Fibroblast of skin of scalp (primary cell): ENCODE measurements around the gene CD34.

ENCODE experiments used
- DNase-seq: peaks from one replicate; pipeline ENCODE4 v3.0.0-alpha.2; 2013

Gene CD34

GRCh38 chr1:207872621-207873020, 38.3 kb downstream of the CD34 start:
- DNase-seq, result no peak

GRCh38 chr1:207871117-207871649, 39.7 kb downstream of the CD34 start:
- DNase-seq, result no peak

- no peak for DNase-seq
These were observed 40.5 kb downstream of the CD34 start for GRCh38 chr1:207870306-207871031.

GRCh38 chr1:207869859-207870258, 41.1 kb downstream of the CD34 start:
- DNase-seq, result no peak

- peak; percentile 76 for DNase-seq
These were observed 41.9 kb downstream of the CD34 start for GRCh38 chr1:207868774-207869721.

GRCh38 chr1:207868251-207868773, 42.6 kb downstream of the CD34 start:
- DNase-seq, result no peak

- DNase-seq, result no peak
These were observed 43.5 kb downstream of the CD34 start for GRCh38 chr1:207867136-207868109.

GRCh38 chr1:207866471-207867135, 44.3 kb downstream of the CD34 start:
- DNase-seq, result no peak

GRCh38 chr1:207863893-207864535, 46.9 kb downstream of the CD34 start:
- no peak for DNase-seq

- DNase-seq, result no peak
These were observed 48.6 kb downstream of the CD34 start for GRCh38 chr1:207862241-207862787.

GRCh38 chr1:207861442-207862177, 49.3 kb downstream of the CD34 start:
- no peak for DNase-seq

- no peak for DNase-seq
These were observed 50.4 kb downstream of the CD34 start for GRCh38 chr1:207860531-207860930.

- DNase-seq, result no peak
These were observed 52.1 kb downstream of the CD34 start for GRCh38 chr1:207858806-207859205.

- DNase-seq, result no peak
These were observed 52.6 kb downstream of the CD34 start for GRCh38 chr1:207858281-207858680.

GRCh38 chr1:207857447-207857846, 53.5 kb downstream of the CD34 start:
- DNase-seq, result no peak

GRCh38 chr1:207856276-207857023, 54.5 kb downstream of the CD34 start:
- no peak for DNase-seq

- DNase-seq, result no peak
These were observed 56.9 kb downstream of the CD34 start for GRCh38 chr1:207854001-207854400.

- DNase-seq, result no peak
These were observed 57.6 kb downstream of the CD34 start for GRCh38 chr1:207853372-207853757.
